GM12878 (cell line): ENCODE results near the gene AIRE. TPM values are rescaled to one million over a fixed set of nuclear protein-coding genes. Genes with fewer than 3 reads are reported as not detected.

Experiments
- ATAC-seq: fragments of 200-7000 bp; cut with Tn5 transposase; 3 replicates; pipeline ENCODE4 v1.9.1; 2020; ENCODE audit warnings: mild to moderate bottlenecking, moderate library complexity
- BruUV-seq: library from RNA; stranded (reverse); fragments of 400-500 nt; replicated peaks from 2 replicates; lab custom pipeline; 2021; lab: Mats Ljungman, UMichigan
- CTCF ChIA-PET: fragments of 300-600 bp; sonication (Branson Sonifier 250); formaldehyde crosslinking; extraction: SDS; loops from one replicate; lab custom pipeline; 2021; ENCODE audit warnings: inconsistent platforms; lab: Yijun Ruan, JAX
- POLR2A ChIA-PET: fragments of 350-600 bp; formaldehyde crosslinking; extraction: SDS; loops from one replicate; lab custom pipeline; 2021; ENCODE audit warnings: inconsistent platforms; lab: Charles Lee
- RAD21 ChIA-PET: fragments of 300-600 bp; sonication (Branson Sonifier 250); formaldehyde crosslinking; loops from one replicate; lab custom pipeline; 2023; ENCODE audit warnings: antibody characterized with exemption; ENCODE audit not compliant: unreplicated experiment; lab: Charles Lee
- SMC1A ChIA-PET: fragments of 300-600 bp; sonication (Branson Sonifier 250); formaldehyde crosslinking; loops from one replicate; lab custom pipeline; 2023; ENCODE audit not compliant: unreplicated experiment, uncharacterized antibody; lab: Charles Lee
- DNase-seq: peaks from one replicate; pipeline ENCODE4 v3.0.0-alpha.2; 2011; ENCODE audit warnings: low read depth, low spot score
- FAIRE-seq: peaks from 3 replicates; lab custom pipeline; 2011; peaks lifted over from hg19 to GRCh38; lab: Jason Lieb, UNC
- H2AFZ ChIP-seq: 2 replicates; pipeline ENCODE4 v1.6.0; 2011; ENCODE audit warnings: low read depth, low read length, control low read depth; ENCODE audit not compliant: control insufficient read depth
- H3K27ac ChIP-seq: 2 replicates; pipeline ENCODE4 v1.5.1; 2011; ENCODE audit warnings: control low read depth; ENCODE audit not compliant: control insufficient read depth, insufficient read depth
- H3K27me3 ChIP-seq, 2 experiments: replicated peaks in 1 of 2; 2 replicates each; pipeline versions ENCODE4 v1.6.0 to v1.6.1; 2011; ENCODE audit warnings: low read length in 1 of 2; ENCODE audit not compliant: control insufficient read depth in 2 of 2, insufficient read depth in 2 of 2
- H3K36me3 ChIP-seq, 2 experiments: 2 replicates each; pipeline ENCODE4 v1.5.1; 2011; ENCODE audit warnings: low read length in 1 of 2; ENCODE audit not compliant: control insufficient read depth in 2 of 2, insufficient read depth in 2 of 2
- H3K4me1 ChIP-seq: 2 replicates; pipeline ENCODE4 v1.6.1; 2011; ENCODE audit warnings: mild to moderate bottlenecking, low read length, moderate library complexity, mixed read lengths; ENCODE audit not compliant: control insufficient read depth, insufficient read depth
- H3K4me2 ChIP-seq: 2 replicates; pipeline ENCODE4 v1.6.0; 2011; ENCODE audit warnings: control low read depth; ENCODE audit not compliant: control insufficient read depth, insufficient read depth
- H3K4me3 ChIP-seq: fragments of 200-600 bp; sonication (generic); 2 replicates; pipeline ENCODE4 v1.5.1; 2016
- H3K79me2 ChIP-seq: 2 replicates; pipeline ENCODE4 v1.6.0; 2011; ENCODE audit warnings: low read length; ENCODE audit not compliant: control insufficient read depth, insufficient read depth
- H3K9ac ChIP-seq: 2 replicates; pipeline ENCODE4 v1.8.0; 2011; ENCODE audit warnings: low read length, control low read depth, mixed read lengths; ENCODE audit not compliant: control insufficient read depth, insufficient read depth
- H3K9me3 ChIP-seq: replicated peaks from 3 replicates; pipeline ENCODE4 v1.5.1; 2011; ENCODE audit warnings: mild to moderate bottlenecking, low read length; ENCODE audit not compliant: control insufficient read depth, insufficient read depth
- H4K20me1 ChIP-seq: 2 replicates; pipeline ENCODE4 v1.6.0; 2011; ENCODE audit not compliant: control insufficient read depth, insufficient read depth
- CTCF ChIP-seq, 3 experiments: IDR thresholded peaks in 2 of 3; conservative IDR thresholded peaks in 1 of 3; 2 replicates each; pipeline ENCODE4 v1.5.1; 2011; ENCODE audit warnings: low read depth in 3 of 3, low read length in 3 of 3, mild to moderate bottlenecking in 3 of 3, control low read depth in 2 of 3, moderate library complexity in 2 of 3, inconsistent platforms in 1 of 3, mixed read lengths in 1 of 3; ENCODE audit not compliant: control insufficient read depth in 2 of 3, insufficient read depth in 1 of 3; ENCODE audit errors: extremely low read depth in 1 of 3
- E2F8 ChIP-seq: fragments of 450-650 bp; IDR thresholded peaks from 2 replicates; pipeline ENCODE4 v1.6.1; 2018; ENCODE audit warnings: mild to moderate bottlenecking, low read depth, moderate library complexity; ENCODE audit not compliant: partially characterized antibody
- ESRRA ChIP-seq: IDR thresholded peaks from 2 replicates; pipeline ENCODE4 v1.6.1; 2012; ENCODE audit warnings: mild to moderate bottlenecking, low read length, improper control_type of control experiment
- EZH2 ChIP-seq: IDR thresholded peaks from 2 replicates; pipeline ENCODE4 v1.6.1; 2012; ENCODE audit warnings: low read depth, mild to moderate bottlenecking, control low read depth, inconsistent platforms, low read length, borderline replicate concordance; ENCODE audit not compliant: control insufficient read depth
- FOXM1 ChIP-seq: IDR thresholded peaks from 2 replicates; pipeline ENCODE4 v1.6.1; 2012; ENCODE audit warnings: low read depth, mild to moderate bottlenecking, inconsistent platforms, low read length, moderate library complexity
- KLF5 ChIP-seq: fragments of 450-650 bp; IDR thresholded peaks from 2 replicates; pipeline ENCODE4 v1.6.1; 2014; ENCODE audit warnings: mild to moderate bottlenecking; ENCODE audit not compliant: partially characterized antibody
- MAX ChIP-seq: IDR thresholded peaks from 2 replicates; pipeline ENCODE4 v1.6.1; 2012; ENCODE audit warnings: low read depth, low read length, improper control_type of control experiment
- SMAD5 ChIP-seq: IDR thresholded peaks from 2 replicates; pipeline ENCODE4 v1.6.1; 2016; ENCODE audit warnings: antibody characterized with exemption, low read depth
- STAT3 ChIP-seq: IDR thresholded peaks from 2 replicates; pipeline ENCODE4 v1.6.1; 2011; ENCODE audit warnings: low read depth, low read length, improper control_type of control experiment
- TBL1XR1 ChIP-seq: IDR thresholded peaks from 2 replicates; pipeline ENCODE4 v1.6.1; 2012; ENCODE audit warnings: low read depth, low read length, improper control_type of control experiment
- ZBED1 ChIP-seq: IDR thresholded peaks from 2 replicates; pipeline ENCODE4 v1.6.1; 2016; ENCODE audit warnings: borderline replicate concordance
- WGBS: methylation state at CpG from one replicate; pipeline ENCODE4 v1.1.6; 2016; ENCODE audit warnings: low lambda C conversion rate; ENCODE audit not compliant: insufficient replicate concordance, insufficient coverage; ENCODE audit errors: missing lambda C conversion rate; 5-methylcytosine and 5-hydroxymethylcytosine counted together
- in situ Hi-C: fragments of 300-500 bp; cut with MboI; formaldehyde crosslinking; loops from 9 replicates; pipeline ENCODE4 v1.14.3; 2018; ENCODE audit warnings: mixed read lengths
- intact Hi-C: fragments of 100-400 bp; cut with micrococcal nuclease; formaldehyde crosslinking; loops from one replicate; pipeline ENCODE4 v1.14.2; 2022; ENCODE audit not compliant: unreplicated experiment
- polyA plus RNA-seq, 11 experiments: library from polyadenylated mRNA; depleted of rRNA in 4 of 11; unstranded in 6 of 11; stranded (reverse) in 5 of 11; fragments of >200 nt; fragmentation: Nextera tagmentation in 4 of 11; fragmentation: Illumina TruSeq in 1 of 11; extraction: Ambion mirVana in 4 of 11; extraction: Trizol in 1 of 11; gene quantifications; 1 replicate in 1 of 11; 2 replicates in 10 of 11; pipeline versions ENCODE4 v1.2.1 to v1.2.3, GENCODE V29; 2011 to 2016; ENCODE audit warnings: inconsistent platforms in 2 of 11, missing spikeins in 2 of 11, low read depth in 1 of 11
- total RNA-seq, 4 experiments: library from RNA; depleted of rRNA in 3 of 4; stranded (reverse); fragments of >200 nt in 3 of 4; fragmentation: Illumina TruSeq in 1 of 4; extraction: Trizol in 1 of 4; gene quantifications; 2 replicates each; pipeline versions ENCODE4 v1.2.1 to v1.2.3, GENCODE V29; 2013 to 2021

The AIRE gene
- total and polyA plus RNA-seq, 10 of the 15 experiments (the other 5 are each of a cell fraction or from before 2014, with no cell fraction given), result 0.05 to 0.10 TPM; not detected in 8

DNA sequence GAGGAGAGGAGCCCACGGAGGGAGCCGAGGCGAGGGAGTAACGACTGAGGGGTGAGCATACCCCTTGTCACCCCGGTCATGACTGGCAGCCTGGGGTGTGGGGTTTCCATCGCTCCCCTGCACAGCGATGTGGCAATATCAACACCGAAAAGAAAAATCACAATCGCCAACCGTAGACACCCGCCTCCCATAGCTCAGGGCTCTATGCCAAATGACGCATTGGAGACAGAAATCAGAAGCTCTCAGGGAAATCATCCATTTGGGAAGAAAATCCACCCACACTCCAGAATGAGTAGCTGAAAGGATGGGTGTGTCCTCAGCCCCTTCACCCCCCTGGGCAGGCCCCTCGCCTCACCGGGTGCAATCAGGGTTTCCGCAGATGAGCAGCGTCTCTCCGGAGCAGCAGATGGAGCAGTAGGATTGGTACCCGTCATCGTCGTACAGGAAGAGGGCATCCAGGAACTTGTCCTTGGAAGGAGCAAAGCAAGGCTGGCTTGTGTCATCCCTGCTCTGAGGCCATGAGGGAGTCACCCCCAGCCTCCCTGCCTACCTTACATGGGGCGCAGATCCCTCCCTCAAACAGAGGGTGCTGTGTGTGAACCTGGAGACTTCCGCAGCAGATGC lies 26.5 kb upstream of the AIRE start:
- intact Hi-C loops (no loop called here), in situ Hi-C loops (no loop called here)
- DNase-seq (no peak), FAIRE-seq (no peak), ATAC-seq (no peak)
- 76% methylated on average over 22 of the region's 22 CpGs for WGBS
- no peak overlapping the region for H3K9ac ChIP-seq
- no peak overlapping the region for H3K27ac ChIP-seq
- H3K9me3 ChIP-seq, result no peaks in the 10 kb centered on the region
- SMC1A ChIA-PET, result no interaction called here
- H2AFZ ChIP-seq, result no peak overlapping the region
- no peak overlapping the region for H3K4me3 ChIP-seq
- POLR2A ChIA-PET, result no interaction called here
- no peaks in the 10 kb centered on the region for H4K20me1 ChIP-seq
- no peaks in the 10 kb centered on the region for H3K79me2 ChIP-seq
- no peaks in the 10 kb centered on the region; the same call in 1 of the 2 replicates for H3K4me1 ChIP-seq
- no TSS peak for BruUV-seq
- CTCF ChIA-PET, result interaction anchor here (2.7 kb wide), 1 partner anchor 9 kb away, joined by 9 read pairs; no protein-coding TSS in a partner anchor
- H3K27me3 ChIP-seq, result no peaks in the 10 kb centered on the region; a peak in 1 of 4 replicates
- RAD21 ChIA-PET, result no interaction called here
- no peak overlapping the region for H3K4me2 ChIP-seq
- TF ChIP-seq STAT3, result no peak
- TF ChIP-seq SMAD5, result no peak
- TF ChIP-seq ESRRA, result no peak
- TF ChIP-seq TBL1XR1, result no peak
- no peak for TF ChIP-seq EZH2
- no peak for TF ChIP-seq FOXM1
- TF ChIP-seq MAX, result no peak
- TF ChIP-seq KLF5, result no peak
- TF ChIP-seq E2F8, result no peak
- TF ChIP-seq ZBED1, result no peak
- TF ChIP-seq CTCF (IDR thresholded peaks at IDR 0.05 in 2 of 3, conservative IDR thresholded peaks at IDR 0.05 in 1 of 3; ENCODE audit: control insufficient read depth in 2 of 3, extremely low read depth in 1 of 3, insufficient read depth in 1 of 3, low read depth in 3 of 3, low read length in 3 of 3), result no peak
- H3K36me3 ChIP-seq, result no peaks in the 10 kb centered on the region
